Peyer's patch (tissue), 4 donors: ENCODE data around the gene EIF2AK2. TPM values are rescaled to one million over a fixed set of nuclear protein-coding genes. Genes with fewer than 3 reads are reported as not detected.

Source experiments
- DNase-seq, 3 donors: peaks; one replicate each; pipeline ENCODE4 v3.0.0-alpha.2; 2017 to 2019
- H3K27ac ChIP-seq, 4 donors: fragments of 200-600 bp; sonication (generic); one replicate each; pipeline ENCODE4 v1.5.1; 2016 to 2019
- H3K27me3 ChIP-seq, 2 donors: fragments of 200-600 bp; sonication (generic); one replicate each; pipeline ENCODE4 v1.5.1; 2019
- H3K36me3 ChIP-seq, 3 donors: fragments of 200-600 bp; sonication (generic); one replicate each; pipeline ENCODE4 v1.5.1; 2016 to 2019
- H3K4me1 ChIP-seq, 4 donors: fragments of 200-600 bp; sonication (generic); one replicate each; pipeline ENCODE4 v1.5.1; 2016 to 2019
- H3K4me3 ChIP-seq, 4 donors: fragments of 200-600 bp; sonication (generic); 1 replicate in 3 of 4; 2 replicates in 1 of 4; pipeline ENCODE4 v1.5.1; 2016 to 2019; ENCODE audit warnings: mild to moderate bottlenecking in 1 of 4
- H3K9me3 ChIP-seq, 4 donors: fragments of 200-600 bp; sonication (generic); one replicate each; pipeline ENCODE4 v1.5.1; 2016 to 2019; ENCODE audit warnings: mild to moderate bottlenecking in 1 of 4
- CTCF ChIP-seq, 6 experiments: fragments of 450-650 bp in 4 of 6; fragments of 200-600 bp in 2 of 6; sonication (generic) in 1 of 6; IDR thresholded peaks; one replicate each; pipeline ENCODE4 v1.5.1; 2017 to 2019; ENCODE audit warnings: antibody characterized with exemption in 6 of 6, mild to moderate bottlenecking in 3 of 6, moderate library complexity in 1 of 6
- POLR2A ChIP-seq, 2 donors: fragments of 450-650 bp; IDR thresholded peaks; one replicate each; pipeline ENCODE4 v1.5.1; 2017; ENCODE audit warnings: antibody characterized with exemption in 2 of 2, mild to moderate bottlenecking in 2 of 2, moderate library complexity in 2 of 2
- total RNA-seq, 4 donors: library from RNA; depleted of rRNA; stranded (reverse); fragments of >200 nt; gene quantifications; one replicate each; pipeline ENCODE4 v1.1.0, GENCODE V29; 2016

The EIF2AK2 gene
- total RNA-seq, 4 donors from 2014 or later = 18.7 to 31.2 (median 25.7) TPM

DNA sequence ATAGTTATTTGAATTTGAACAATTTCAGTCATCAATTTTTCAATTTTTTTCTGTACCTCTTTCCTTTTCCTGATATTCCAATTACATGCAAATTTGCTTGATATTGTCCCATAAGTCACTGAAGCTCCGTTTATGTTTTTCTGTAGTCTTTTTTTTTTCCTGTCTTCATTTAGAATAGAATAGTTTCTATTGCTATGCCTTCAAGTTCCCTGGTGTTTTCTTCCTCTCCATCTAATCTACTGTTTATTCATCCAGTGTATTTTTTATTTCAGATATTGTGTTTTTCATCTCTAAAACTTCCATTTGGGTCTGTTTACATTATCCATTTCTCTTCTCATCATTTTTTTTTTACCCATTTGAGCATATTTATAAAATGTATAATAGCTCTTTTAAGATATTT is 8.0 kb upstream of the EIF2AK2 start:
- Histone ChIP-seq H3K4me3 (no peak overlapping the region), H3K27ac (no peak overlapping the region)
- no peak for DNase-seq

GRCh38 chr2:37156071-37156856 is 516 bp downstream of the EIF2AK2 start:
- Histone ChIP-seq H3K4me1 (peaks cover 0 to 16% (median 4%) of the 10 kb centered on the region in 4 donors), H3K27ac (peak overlapping the region; percentile 83 to 92 (median 86)), H3K27me3 (no peaks in the 10 kb centered on the region), H3K36me3 (no peaks in the 10 kb centered on the region), H3K9me3 (no peaks in the 10 kb centered on the region), H3K4me3 (peak overlapping the region; percentile 64 to 93 (median 86))
- TF ChIP-seq POLR2A (IDR thresholded peaks at IDR 0.05) (no peak), CTCF (IDR thresholded peaks at IDR 0.05) (no peak)
- peak; percentile 41 to 67 (median 63) for DNase-seq

More for the DNA sequence above, 8.0 kb upstream of the EIF2AK2 start:
- Histone ChIP-seq H3K36me3 (no peaks in the 10 kb centered on the region), H3K9me3 (no peaks in the 10 kb centered on the region), H3K27me3 (no peaks in the 10 kb centered on the region), H3K4me1 (no peaks in the 10 kb centered on the region)
- TF ChIP-seq POLR2A (IDR thresholded peaks at IDR 0.05) (no peak), CTCF (IDR thresholded peaks at IDR 0.05) (no peak)

GRCh38 chr2:37154785-37155184 is 2.0 kb downstream of the EIF2AK2 start:
- no peaks in the 10 kb centered on the region for H3K36me3 ChIP-seq
- no peaks in the 10 kb centered on the region for H3K27me3 ChIP-seq
- H3K4me3 ChIP-seq = no peak overlapping the region
- H3K27ac ChIP-seq = no peak overlapping the region
- peaks cover 0 to 16% (median 4%) of the 10 kb centered on the region in 4 donors for H3K4me1 ChIP-seq
- no peak for TF ChIP-seq POLR2A (IDR thresholded peaks at IDR 0.05)
- no peak for TF ChIP-seq CTCF (IDR thresholded peaks at IDR 0.05)
- no peak for DNase-seq
- no peaks in the 10 kb centered on the region for H3K9me3 ChIP-seq

GRCh38 chr2:37153224-37153623 is 3.6 kb downstream of the EIF2AK2 start:
- Histone ChIP-seq H3K27me3 (no peaks in the 10 kb centered on the region), H3K4me3 (no peak overlapping the region), H3K27ac (no peak overlapping the region), H3K4me1 (peaks cover 0 to 16% (median 4%) of the 10 kb centered on the region in 4 donors), H3K36me3 (peaks cover 0 to 7% (median 0%) of the 10 kb centered on the region in 3 donors), H3K9me3 (no peaks in the 10 kb centered on the region)
- no peak for DNase-seq
- TF ChIP-seq POLR2A (IDR thresholded peaks at IDR 0.05) = no peak
- TF ChIP-seq CTCF (IDR thresholded peaks at IDR 0.05) = no peak

GRCh38 chr2:37149626-37150322 is 7.0 kb downstream of the EIF2AK2 start:
- DNase-seq = no peak
- TF ChIP-seq POLR2A (IDR thresholded peaks at IDR 0.05) (no peak), CTCF (IDR thresholded peaks at IDR 0.05) (no peak)
- peaks cover 0 to 39% (median 0%) of the 10 kb centered on the region in 3 donors for H3K36me3 ChIP-seq
- peak overlapping the region in 2 of 4 donors; percentile 12 to 14 for H3K27ac ChIP-seq
- no peaks in the 10 kb centered on the region for H3K9me3 ChIP-seq
- H3K27me3 ChIP-seq = no peaks in the 10 kb centered on the region
- no peaks in the 10 kb centered on the region for H3K4me1 ChIP-seq
- H3K4me3 ChIP-seq = peak overlapping the region in 2 of 4 donors; percentile 1 to 6
